ENCODE measurements around the gene MRM2. TPM values are rescaled to one million over a fixed set of nuclear protein-coding genes. Genes with fewer than 3 reads are reported as not detected.

The MRM2 gene
- total RNA-seq, 1 experiment from 2014 or later = 38.9 TPM

DNA sequence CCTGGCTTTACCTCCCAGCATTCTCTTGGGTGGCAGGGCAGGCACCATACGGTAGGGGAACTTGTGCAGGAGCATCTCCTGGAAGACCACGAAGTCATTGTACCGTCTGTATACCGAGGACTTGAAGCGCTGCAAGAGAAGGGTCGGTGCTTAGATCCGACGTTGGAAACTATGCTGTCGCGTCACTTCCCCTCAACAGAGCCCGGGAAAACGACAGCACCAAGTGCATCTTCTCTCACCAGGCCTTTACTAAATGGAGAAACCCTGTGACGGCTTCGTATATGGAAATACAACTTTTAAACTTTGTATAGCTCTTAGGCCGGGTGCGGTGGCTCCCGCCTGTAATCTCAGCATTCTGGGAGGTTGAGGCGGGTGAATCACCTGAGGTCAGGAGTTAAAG lies 33.1 kb upstream of the MRM2 start (continued):
- TF ChIP-seq, protein P1, sequence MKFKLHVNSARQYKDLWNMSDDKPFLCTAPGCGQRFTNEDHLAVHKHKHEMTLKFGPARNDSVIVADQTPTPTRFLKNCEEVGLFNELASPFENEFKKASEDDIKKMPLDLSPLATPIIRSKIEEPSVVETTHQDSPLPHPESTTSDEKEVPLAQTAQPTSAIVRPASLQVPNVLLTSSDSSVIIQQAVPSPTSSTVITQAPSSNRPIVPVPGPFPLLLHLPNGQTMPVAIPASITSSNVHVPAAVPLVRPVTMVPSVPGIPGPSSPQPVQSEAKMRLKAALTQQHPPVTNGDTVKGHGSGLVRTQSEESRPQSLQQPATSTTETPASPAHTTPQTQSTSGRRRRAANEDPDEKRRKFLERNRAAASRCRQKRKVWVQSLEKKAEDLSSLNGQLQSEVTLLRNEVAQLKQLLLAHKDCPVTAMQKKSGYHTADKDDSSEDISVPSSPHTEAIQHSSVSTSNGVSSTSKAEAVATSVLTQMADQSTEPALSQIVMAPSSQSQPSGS (CRISPR knock-in tag; IDR thresholded peaks at IDR 0.05; ENCODE audit: borderline replicate concordance, low read depth) = no peak
- TF ChIP-seq ATF1 (CRISPR knock-in tag; IDR thresholded peaks at IDR 0.05) (no peak), ZNF416 (CRISPR knock-in tag; IDR thresholded peaks at IDR 0.05) (no peak)

DNA sequence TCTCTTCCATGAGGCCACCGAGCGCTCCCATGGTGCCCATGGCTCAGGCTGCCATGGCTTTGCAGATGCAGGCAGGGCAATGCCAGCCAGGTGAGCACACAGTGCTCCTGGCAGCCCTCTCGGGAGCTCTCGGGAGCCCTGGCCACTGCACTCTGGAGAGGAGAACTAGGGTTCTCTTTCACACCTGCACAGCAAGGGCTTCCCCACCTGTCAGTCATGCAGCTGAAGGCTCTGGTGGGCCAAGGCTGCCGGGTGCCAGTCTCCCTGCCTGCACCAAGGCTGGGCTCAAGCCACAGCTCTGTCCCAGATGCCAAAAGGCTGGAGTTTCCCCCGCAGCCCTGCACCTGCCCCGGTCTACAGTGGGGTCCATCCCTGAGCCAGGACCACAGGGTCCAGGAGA lies 32.7 kb upstream of the MRM2 start:
- ATAC-seq = no peak
- ChIA-PET POLR2A (interaction anchor here (0.5 kb wide), 1 partner anchor 13 kb away, joined by 4 read pairs; no protein-coding TSS in a partner anchor), CTCF (interaction anchor here (0.9 to 1.3 kb wide), 2 partner anchors 30 to 73 kb away, joined by 3 to 7 read pairs; no protein-coding TSS in a partner anchor)
- no peak overlapping the region for H3K4me3 Mint-ChIP-seq
- H3K27ac Mint-ChIP-seq = 0 out of 2 replicates have a peak overlapping the region, but pooled peaks have one; percentile 63
- no peaks in the 10 kb centered on the region for H3K27me3 Mint-ChIP-seq (ENCODE audit: low read depth)
- TF ChIP-seq NR3C1 (CRISPR knock-in tag; conservative IDR thresholded peaks at IDR 0.05; ENCODE audit: low read depth) = no peak
- no peak for TF ChIP-seq EMX1 (CRISPR knock-in tag; IDR thresholded peaks at IDR 0.05)
- TF ChIP-seq NR1H2 (CRISPR knock-in tag; IDR thresholded peaks at IDR 0.05) = no peak
- H3K36me3 Mint-ChIP-seq = peaks cover 9% of the 10 kb centered on the region
- DNase-seq (ENCODE audit: low spot score) = no peak
- H3K9me3 Mint-ChIP-seq = no peaks in the 10 kb centered on the region
- peaks cover 15% of the 10 kb centered on the region for H3K4me1 Mint-ChIP-seq

DNA sequence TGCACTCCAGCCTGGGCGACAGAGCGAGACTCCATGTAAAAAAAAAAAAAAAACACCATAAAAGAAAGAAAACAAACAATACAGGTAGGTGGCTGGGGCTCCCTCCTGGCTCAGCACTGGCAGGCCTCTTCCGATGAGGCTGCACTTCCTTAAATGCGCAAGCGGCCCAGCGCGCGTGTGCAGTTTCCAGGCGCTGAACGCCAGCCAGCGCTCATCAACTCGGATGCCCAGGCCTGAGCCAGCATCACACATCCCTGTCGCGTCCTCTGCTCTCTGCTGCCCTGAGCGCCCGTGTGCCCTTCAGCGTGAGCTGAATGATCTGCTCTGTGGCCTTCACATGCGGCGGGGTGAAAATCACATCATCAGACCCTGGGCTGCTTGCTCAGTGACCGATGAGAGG lies 31.9 kb upstream of the MRM2 start:
- ChIA-PET POLR2A (no interaction called here), CTCF (interaction anchor here (0.9 kb wide), 1 partner anchor 74 kb away, joined by 7 read pairs; no protein-coding TSS in a partner anchor)
- DNase-seq (ENCODE audit: low spot score) (no peak), ATAC-seq (no peak)
- Mint-ChIP-seq H3K4me1 (peaks cover 21% of the 10 kb centered on the region), H3K9me3 (no peaks in the 10 kb centered on the region), H3K4me3 (no peak overlapping the region), H3K27me3 (ENCODE audit: low read depth) (no peaks in the 10 kb centered on the region), H3K36me3 (peaks cover 15% of the 10 kb centered on the region), H3K27ac (peak overlapping the region; percentile 94; the same call in 1 of the 2 replicates)
- TF ChIP-seq SMAD4 (CRISPR knock-in tag; IDR thresholded peaks at IDR 0.05) = no peak

DNA sequence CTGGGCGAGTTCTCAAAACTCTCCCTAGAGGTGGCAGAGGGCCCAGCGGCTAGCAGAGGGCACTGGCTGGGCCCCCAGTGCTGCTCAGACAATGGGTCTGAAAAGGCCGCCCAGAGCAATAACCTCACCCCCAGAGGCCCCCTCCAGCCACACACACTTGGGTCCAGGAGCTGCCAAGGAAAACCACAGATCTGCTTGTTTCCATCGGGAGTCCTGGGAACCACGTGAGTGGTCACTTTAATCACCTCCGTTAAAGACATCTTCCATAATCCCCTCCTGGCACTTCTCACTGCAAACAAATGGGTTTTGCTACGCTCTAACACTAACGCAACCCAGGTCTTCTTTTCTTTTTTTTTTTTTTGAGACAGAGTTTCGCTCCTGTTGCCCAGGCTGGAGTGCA lies 30.0 kb upstream of the MRM2 start:
- H3K9me3 Mint-ChIP-seq = no peaks in the 10 kb centered on the region

DNA sequence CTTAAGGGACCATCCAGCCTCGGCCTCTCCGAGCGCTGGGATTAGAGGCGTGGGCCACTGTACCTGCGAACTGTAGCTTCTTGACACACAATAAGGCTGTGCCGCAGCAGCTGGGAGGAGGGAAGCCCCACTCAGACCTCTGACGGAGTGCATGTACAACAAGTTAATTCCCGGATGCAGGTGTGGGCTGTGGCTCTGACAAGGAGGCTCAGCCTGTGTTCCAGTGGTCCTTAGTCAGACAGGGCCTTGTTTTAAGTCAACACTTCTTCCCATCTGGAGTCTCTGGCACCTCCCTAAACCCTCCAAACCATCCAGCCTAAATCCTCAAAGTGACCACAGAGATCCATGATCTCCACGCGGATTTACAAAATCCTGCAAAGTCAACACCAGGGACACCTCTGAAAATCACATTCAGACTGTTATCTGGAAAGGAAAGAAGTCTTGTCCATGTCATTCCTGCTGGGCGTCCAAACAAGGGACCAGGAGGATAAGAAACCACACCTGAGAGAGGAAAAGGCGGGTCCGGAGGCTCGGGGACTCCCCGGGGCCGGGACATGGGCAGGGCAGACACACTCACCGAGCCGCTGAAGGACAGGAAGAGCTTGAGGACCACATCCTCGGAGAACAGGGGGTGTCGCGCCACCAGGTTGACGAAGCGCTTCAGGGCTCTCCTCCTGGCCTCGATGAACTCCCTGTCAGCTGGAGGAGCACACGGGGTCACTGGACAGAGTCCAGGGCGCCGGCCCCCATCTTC lies 29.4 kb upstream of the MRM2 start:
- Mint-ChIP-seq H3K27ac (peak overlapping the region; percentile 76), H3K36me3 (peaks cover 21% of the 10 kb centered on the region), H3K9me3 (no peaks in the 10 kb centered on the region), H3K4me3 (no peak overlapping the region), H3K4me1 (peaks cover 21% of the 10 kb centered on the region), H3K27me3 (ENCODE audit: low read depth) (no peaks in the 10 kb centered on the region)
- CTCF ChIA-PET = interaction anchor here (0.6 kb wide), 1 partner anchor 49 kb away, joined by 4 read pairs; no protein-coding TSS in a partner anchor
- DNase-seq (ENCODE audit: low spot score) (no peak), ATAC-seq (no peak)
- no peak for TF ChIP-seq TCF7 (CRISPR knock-in tag; IDR thresholded peaks at IDR 0.05; ENCODE audit: low read depth)
- TF ChIP-seq, protein P2, sequence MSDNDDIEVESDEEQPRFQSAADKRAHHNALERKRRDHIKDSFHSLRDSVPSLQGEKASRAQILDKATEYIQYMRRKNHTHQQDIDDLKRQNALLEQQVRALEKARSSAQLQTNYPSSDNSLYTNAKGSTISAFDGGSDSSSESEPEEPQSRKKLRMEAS (CRISPR knock-in tag; IDR thresholded peaks at IDR 0.05) = no peak
- no peak for TF ChIP-seq ZNF219 (CRISPR knock-in tag; IDR thresholded peaks at IDR 0.05; ENCODE audit: borderline replicate concordance)
- TF ChIP-seq, protein P3, sequence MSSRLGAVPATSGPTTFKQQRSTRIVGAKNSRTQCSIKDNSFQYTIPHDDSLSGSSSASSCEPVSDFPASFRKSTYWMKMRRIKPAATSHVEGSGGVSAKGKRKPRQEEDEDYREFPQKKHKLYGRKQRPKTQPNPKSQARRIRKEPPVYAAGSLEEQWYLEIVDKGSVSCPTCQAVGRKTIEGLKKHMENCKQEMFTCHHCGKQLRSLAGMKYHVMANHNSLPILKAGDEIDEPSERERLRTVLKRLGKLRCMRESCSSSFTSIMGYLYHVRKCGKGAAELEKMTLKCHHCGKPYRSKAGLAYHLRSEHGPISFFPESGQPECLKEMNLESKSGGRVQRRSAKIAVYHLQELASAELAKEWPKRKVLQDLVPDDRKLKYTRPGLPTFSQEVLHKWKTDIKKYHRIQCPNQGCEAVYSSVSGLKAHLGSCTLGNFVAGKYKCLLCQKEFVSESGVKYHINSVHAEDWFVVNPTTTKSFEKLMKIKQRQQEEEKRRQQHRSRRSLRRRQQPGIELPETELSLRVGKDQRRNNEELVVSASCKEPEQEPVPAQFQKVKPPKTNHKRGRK (CRISPR knock-in tag; IDR thresholded peaks at IDR 0.05; ENCODE audit: borderline replicate concordance) = no peak
- TF ChIP-seq, protein P1 (CRISPR knock-in tag; IDR thresholded peaks at IDR 0.05; ENCODE audit: borderline replicate concordance, low read depth) = no peak
- TF ChIP-seq HMGA2 (CRISPR knock-in tag; IDR thresholded peaks at IDR 0.05) = no peak
- no peak for TF ChIP-seq ZNF671 (CRISPR knock-in tag; IDR thresholded peaks at IDR 0.05)
- POLR2A ChIA-PET = no interaction called here

More for the DNA sequence above, 30.0 kb upstream of the MRM2 start:
- no peak for ATAC-seq
- Mint-ChIP-seq H3K27ac (peak overlapping the region; percentile 2; the same call in 1 of the 2 replicates), H3K4me3 (no peak overlapping the region), H3K36me3 (peaks cover 15% of the 10 kb centered on the region), H3K4me1 (peaks cover 21% of the 10 kb centered on the region), H3K27me3 (ENCODE audit: low read depth) (no peaks in the 10 kb centered on the region)
- TF ChIP-seq FOXK1 (CRISPR knock-in tag; IDR thresholded peaks at IDR 0.05) (no peak), CBFB (CRISPR knock-in tag; IDR thresholded peaks at IDR 0.05; ENCODE audit: low read depth) (no peak), HMGA2 (CRISPR knock-in tag; IDR thresholded peaks at IDR 0.05) (no peak), ZNF396 (CRISPR knock-in tag; IDR thresholded peaks at IDR 0.05; ENCODE audit: borderline replicate concordance) (no peak), MYBL2 (CRISPR knock-in tag; IDR thresholded peaks at IDR 0.05) (no peak)
- no peak for DNase-seq (ENCODE audit: low spot score)
- CTCF ChIA-PET = no interaction called here
- POLR2A ChIA-PET = no interaction called here

Data from WTC11 (cell line).